NCI-H1105 treated with DMSO at 0.1 percent for 48 hours (cell line): ENCODE results near the gene ASB1.
"Not testable (repeated sequence)": the region's sequence is repeated elsewhere in the genome, so short reads cannot be mapped to it uniquely, and the experiment has no call there.

Experiments
- DNase-seq: peaks from one replicate; lab custom pipeline; 2025; lab: John Stamatoyannopoulos, UW

Gene ASB1

DNA sequence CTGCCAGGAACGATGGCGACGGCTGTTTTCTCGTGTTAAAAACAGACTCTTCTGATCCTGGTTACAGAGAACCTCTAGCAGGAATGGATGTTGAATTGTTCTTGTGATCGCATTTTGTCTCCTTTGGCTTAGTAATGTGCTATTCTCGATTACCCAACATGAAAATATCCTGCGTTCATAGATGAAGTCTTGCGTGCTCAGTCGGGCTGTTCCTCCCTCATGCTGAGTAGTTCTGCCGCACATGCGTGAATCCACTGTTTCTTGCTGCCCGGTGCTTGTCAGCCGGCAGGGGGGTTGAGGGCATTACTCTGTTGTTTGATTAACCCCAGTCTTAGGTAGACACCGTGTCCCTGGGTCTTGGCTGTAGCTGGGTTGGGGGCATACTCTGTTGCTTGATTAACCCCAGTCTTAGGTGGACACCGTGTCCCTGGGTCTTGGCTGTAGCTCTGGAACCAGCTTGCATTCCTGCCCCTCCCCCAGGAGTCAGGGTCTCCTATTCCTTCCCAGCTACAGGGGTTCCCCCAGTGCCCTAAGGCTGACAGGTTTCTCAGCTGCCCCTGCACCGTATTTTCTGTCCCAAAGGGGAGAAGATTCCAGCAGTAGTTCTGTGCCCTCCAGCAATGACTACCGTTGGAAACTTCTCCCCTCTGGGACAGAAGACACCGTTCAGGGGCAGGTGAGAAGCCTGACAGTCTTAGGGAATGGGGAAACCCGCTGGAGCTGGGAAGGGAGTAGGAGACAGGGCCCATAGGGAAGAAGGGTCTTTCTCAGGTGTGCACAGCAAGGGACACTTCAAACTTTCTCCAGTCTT lies 22.1 kb upstream of the ASB1 start:
- DNase-seq: no peak

DNA sequence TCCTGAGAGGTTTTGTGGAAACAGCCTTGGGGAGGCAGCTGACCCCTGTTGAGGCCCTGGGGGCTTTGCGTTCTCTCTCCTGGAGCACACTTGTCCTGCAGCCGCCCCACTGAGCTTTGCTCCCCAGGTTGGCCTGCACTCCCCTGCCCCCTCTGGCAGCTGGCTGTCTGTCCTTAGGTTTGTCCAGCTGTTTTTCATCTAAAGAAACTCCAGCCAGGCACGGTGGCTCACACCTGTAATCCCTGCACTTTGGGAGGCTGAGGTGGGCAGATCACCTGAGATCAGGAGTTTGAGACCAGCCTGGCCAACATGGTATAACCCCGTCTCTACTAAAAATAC lies 21.5 kb upstream of the ASB1 start:
- not testable (repeated sequence) for DNase-seq

DNA sequence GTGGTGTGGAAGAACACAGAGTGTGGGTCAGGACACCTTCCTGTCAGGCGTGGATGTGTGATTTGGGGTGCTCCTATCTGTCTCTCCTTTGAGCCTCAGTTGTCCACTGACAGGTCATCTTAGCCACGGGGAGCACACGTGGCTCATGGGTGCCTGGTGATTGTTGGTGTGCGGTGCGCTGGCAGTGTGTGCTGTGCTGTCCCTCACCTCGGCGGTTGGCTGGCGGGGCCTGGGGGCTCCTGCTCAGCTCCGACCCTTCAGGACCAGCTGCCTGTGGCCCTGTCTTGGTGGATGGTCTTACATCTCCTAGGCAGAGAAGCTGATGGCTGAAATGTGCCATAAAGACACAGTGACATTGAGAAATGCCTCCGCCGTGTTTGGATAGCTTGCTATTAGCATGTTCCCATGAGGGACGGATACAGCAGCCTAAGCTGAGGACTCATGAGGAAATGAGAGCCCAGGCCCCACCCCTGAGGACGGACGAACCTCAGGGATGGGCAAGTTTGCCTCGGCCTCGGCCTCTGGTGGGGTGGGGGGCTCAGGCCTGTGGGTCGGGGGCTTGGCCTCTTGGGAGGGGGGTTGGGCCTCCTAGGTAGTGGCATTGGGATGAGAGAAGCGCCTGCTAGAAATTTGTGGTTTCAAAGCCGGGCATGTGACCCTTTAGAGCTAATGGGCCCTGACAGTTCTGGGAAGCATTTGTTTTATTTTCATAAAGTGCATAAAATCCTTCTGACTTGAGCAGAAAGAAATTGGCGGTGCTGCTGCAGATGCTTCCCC lies 20.3 kb upstream of the ASB1 start:
- no peak for DNase-seq

DNA sequence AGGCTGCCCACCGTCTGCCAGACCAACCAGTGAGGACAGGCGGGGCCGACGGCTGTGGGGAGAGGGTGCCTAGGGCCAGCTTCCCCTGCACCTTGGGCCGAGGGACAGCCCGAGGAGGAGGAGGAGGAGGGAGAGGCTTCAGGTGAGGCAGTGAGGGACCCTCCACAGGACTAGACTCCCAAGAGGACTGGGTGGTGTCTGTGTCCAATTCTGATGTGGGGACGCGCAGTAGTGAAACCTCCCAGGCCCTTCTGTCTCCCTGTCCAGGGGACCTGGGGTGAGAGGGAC lies 19.8 kb upstream of the ASB1 start:
- no peak for DNase-seq

DNA sequence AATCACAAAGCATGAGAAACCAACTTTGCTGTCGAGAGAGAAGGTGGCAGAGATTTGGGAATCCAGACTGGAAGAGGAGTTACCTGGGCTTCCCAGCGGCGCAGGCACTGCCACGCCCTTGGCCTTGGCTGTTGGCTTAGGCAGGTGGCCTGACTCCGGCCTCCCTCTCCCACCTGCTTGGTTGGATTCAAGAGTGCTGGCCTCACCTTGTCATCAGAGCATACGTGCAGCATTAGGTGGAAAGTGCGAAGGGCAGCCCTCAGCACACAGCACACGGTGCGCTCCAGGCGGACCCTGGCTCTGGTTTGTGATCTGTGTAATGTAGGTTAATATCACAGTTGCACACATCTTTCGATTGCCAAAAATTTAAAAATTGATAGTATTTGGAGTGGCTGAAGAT lies 19.2 kb upstream of the ASB1 start:
- no peak for DNase-seq

DNA sequence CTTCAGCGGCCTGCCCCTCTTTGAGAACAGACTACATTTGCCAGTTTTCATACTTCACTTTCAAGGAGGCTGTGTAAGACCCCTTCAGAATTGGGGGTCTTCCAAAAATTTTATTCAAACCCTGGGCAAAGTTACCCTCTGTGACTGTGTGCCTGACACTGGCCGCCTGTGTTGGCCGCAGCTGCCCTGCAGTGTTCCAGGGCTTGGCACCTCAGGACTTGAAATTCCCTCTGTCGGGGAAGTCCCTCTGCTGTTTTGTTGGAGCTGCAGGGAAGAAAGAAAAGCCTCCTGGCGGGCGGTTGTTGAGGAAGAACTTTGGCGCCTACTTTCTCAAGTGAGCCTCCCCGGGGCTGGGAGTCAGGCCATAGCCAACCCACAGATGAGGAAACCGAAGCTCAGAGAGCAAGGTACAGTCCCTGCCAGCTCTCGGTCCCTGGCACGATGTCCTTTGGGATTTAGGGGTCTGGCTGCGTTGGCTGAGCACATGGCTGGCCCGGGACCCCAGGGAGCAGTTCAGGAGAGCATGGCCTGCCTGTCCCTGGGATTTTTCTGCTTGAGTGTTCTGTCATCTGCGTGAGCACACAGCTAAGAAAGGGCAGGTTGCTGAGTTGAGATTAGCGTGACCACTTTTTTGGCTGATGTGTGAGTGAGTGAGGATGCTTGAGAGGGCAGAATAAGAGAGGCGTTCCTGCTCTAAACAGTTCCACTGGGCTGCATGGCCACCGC lies 17.9 kb upstream of the ASB1 start:
- DNase-seq: no peak

DNA sequence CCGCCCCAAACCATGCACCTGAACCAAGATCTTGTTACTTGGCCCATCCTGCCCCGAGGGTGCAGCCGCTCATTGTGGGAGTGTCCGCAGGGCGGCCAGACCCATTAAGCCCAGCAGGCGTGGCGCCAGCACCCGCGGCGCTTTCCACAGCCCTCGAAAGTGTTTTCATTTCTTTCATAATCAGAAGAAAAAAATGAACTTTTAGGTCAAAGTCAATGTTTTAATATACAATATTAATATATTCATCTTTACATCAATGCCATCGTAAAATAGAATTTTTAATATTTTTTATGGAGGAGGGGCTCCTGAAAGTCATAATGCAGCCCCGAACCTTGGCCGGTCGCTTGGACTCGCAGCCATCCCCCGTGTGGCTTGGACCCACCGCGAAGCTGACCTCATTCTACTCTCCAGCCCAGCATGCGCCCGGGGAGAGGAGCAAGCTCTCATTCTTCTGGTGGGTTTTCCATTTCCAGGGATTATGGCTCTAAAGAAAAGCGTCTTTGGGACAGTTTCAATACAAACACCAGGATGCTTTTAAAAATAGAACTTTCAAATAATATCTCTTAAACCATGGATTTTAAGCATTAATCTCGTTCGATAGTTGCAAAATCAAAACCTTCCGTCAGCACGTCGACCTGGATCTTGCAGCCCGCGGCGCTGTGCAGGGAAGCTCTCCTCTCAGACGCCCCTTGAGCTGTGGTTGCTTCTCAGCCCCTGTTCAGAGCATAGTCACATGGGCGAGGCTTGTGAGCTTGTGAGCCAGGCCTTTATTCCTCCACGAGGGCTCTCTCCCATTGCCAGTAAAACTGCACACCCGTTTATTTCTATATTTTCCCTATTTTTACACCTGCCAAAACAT lies 17.2 kb upstream of the ASB1 start:
- DNase-seq: no peak

DNA sequence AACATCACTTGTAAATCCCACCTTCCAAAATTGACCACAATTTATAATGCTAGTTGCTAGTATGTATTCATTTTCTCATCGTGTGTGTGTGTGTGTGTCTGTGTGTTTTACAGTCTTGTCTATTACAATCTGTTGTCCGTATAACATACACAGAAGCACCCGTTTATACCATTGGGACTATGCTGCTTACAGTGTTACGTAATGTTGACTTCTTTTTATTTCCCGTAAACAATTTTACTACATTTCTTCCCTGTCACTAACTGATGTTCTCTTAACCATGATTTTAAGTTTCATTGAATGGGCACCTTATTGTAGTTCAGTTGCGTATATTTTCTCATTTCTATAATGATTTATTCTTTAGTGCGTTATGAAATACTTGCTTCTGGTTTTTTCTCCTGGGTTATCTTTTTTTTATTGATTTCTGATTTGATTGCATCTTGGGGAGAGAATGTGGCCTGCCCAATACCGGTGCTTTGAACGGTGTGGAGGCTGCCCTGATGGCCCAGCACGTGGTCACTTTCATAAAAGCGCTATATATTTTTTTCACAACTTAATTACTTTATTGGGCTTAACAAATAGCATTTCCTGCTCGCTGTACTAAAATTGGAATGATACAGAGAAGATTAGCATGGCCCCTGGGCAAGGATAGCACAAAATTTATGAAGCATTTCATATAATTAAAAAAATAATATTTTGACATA lies 14.5 kb upstream of the ASB1 start:
- no peak for DNase-seq

DNA sequence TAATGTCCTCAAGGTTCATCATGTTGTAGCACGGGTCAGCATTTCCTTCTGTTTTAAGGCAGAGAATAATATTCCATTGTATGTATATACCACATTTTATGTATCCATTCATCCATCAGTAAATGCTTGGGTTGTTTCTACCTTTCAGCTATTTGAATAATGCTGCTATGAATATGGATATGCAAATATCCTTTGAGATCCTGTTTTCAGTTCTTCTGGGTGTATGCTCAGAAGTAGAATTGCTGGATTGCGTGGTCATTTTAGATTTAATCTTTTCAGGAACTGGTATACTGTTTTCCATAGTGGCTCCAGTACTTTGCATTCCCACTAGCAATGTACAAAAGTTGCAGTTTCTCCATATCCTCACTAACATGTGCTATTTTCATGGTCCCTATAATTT lies 13.4 kb upstream of the ASB1 start:
- no peak for DNase-seq

DNA sequence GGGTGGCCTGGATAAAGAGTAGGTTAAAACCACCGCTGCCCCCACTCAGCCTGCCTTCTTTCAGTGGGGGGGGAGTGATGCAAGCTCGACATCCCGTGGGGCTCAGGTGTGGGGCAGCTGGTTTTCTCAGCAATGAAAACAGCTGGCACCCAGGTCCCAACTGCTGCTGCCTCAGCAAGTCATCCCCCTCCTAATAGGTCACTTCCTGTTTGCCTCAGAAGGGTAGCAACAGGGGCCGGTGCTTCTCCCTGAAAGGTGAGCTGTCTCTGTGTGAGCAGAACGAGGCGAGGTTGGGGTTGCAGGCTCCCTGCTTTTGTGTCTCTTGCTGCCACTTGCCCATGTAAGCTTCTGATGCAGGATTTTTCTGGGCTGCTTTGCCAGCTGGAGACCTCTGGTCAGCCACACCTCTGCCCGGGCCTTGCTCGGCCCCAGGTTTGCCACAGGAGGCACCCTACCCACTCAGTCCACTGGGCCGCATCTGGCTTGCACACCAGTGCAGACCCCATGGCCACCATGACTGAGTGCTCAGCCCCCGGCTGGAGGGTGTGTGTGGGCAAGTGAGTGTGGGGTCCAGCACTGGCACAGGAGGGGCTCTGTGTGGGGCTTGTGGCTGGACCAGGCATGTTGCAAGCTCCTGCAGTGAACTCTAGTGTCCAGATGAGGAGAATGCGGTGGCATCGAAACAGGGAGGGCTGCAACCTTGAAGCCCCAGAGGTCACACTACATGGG lies 11.5 kb upstream of the ASB1 start:
- no peak for DNase-seq

DNA sequence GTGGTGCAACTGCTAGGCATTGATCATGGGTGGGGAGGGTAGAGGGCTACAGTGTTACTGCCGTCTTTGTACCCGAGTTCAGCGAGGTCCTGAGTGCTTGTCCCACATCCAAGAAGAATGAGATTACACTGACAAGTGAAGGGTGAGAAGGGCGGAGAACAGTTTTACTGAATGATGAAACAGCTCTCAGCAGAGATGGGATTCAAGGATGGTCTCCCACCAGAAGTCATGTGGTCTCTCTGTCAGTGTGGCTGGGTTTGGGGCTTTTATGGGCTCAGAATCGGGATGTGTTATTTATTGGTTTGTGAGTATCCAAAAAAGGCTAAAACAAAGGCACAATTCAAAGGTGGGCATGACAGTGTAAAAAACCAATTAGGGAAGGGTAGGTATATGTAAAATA lies 10.8 kb upstream of the ASB1 start:
- no peak for DNase-seq

DNA sequence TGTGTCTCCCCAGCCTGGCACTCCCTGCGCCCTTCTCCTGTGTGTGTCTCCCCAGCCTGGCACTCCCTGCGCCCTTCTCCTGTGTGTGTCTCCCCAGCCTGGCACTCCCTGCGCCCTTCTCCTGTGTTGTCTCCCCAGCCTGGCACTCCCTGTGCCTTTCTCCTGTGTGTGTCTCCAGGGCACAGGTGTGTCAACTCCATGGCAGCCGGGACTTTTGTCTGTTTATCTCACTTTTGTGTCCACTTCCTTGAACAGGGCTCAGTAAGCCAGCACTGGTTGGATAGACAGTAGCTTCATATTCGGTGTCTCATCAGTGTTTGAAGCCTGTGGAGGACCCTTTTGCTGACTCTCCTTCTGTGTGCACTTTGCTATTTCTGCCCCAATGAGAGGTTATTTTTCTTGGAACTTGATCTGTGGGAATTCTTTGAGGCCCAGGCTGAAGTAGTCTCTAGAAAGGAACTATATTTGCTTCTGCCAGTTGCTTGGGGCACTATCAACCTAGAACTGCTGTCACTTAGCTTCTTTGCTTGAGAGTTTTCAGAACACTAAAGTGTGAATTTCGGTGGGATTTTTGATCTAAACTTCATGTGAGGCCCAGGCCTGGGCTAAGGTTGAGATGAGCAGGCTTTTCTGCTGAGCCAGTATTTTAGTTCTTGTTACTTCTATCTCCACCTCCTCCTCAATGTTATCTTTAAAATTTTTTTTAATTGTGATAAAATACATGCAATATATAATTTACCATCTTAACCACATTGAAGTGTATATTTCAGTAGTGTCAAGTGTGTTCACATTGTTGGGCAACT lies 8.3 kb upstream of the ASB1 start:
- DNase-seq: no peak

DNA sequence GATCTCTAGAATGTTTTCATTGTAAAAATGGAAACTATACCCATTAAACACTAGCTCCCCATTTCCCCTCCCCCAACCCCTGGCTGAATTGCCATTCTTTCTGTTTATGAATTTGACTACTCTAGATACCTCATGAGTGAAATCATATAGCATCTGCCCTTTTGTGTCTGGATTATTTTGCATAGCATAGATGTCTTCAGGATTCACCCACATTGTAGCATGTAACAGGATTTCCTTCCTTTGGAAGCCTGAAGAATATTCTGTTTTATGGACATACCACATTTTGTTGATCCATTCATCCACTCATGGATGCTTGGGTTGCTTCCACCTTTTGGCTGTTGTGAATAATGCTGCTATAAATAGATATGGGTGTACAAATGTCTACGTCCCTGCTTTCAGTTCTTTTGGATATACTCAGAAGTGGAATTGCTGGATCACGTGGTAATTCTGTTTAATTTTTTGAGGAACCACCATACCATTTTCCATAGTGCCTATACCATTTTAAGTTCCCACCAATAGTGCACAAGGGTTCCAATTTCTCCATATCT lies 7.7 kb upstream of the ASB1 start:
- no peak for DNase-seq

DNA sequence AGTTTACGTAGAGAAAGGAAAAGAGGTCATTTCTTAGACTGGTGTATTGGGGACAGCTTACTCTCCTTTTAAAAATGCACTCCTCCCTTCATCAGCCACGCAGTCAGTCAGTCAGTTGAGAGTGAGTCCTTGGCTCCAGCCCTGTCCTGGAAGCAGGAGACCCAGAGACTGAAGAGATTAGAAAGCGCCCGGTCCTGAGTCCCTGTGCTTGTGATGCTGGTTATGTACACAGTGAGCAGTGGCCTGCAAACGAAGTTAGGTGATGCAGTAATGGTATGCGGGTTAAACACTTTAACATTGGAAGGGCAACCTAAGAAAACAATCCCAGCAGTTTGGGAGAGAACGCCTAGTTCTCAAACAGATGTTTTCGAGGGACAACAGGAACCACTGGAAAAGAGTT lies 6.3 kb upstream of the ASB1 start:
- DNase-seq: no peak

DNA sequence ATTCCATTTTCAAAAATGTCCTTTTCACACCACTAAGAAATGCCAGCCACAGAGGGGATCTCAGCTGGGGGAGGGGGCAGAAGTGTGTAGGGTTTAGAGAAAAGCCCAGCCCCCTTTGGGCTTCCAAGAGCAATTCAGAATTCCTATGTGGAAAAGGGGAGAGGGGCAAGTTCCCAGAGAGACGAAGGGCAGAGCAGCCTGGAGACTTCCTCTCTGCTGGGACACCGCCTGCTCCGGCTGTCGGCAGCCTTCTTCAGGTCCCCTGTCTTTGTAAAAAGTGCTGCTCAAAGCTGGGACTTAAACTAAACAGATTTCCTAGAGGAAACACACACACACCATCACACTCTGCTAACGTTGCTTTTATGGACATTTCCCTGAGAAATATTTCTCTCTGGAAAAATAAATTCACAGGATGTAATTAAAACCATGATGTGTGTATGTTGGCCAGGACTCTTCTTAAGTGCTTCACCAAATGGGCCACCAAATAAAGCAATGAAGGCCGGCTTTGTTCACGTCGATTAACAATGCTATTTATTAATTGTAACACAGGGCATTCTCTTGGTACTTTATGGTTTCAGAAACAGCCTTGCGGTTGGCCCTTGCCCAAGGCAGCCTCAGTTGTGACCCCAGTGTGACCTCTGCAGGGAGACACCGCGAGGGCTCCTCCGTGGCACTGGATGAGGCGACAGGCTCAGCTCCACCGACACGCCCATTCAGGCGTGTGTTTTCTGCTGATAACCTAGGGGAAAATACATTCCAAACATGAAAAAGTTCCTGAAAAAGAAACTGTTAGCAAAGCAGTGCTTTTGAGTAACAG lies 5.6 kb upstream of the ASB1 start:
- DNase-seq: no peak

DNA sequence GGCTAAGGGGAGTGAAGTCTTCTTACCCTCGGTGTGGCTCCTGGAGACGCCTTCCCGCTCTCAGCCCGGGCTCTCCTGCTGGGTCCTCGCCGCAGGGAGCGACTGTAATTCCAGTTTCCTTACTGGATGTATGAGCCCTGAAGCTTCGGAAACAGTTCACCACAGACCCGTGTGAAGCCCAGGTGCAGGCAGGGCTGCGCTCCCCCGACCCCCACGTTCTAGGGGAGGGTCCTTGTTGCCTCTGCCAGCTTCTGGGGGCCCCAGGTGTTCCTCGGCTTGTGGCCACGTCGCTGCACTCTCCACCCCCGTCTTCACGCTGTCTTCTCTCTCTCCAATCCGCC lies 5.1 kb upstream of the ASB1 start:
- DNase-seq: no peak

DNA sequence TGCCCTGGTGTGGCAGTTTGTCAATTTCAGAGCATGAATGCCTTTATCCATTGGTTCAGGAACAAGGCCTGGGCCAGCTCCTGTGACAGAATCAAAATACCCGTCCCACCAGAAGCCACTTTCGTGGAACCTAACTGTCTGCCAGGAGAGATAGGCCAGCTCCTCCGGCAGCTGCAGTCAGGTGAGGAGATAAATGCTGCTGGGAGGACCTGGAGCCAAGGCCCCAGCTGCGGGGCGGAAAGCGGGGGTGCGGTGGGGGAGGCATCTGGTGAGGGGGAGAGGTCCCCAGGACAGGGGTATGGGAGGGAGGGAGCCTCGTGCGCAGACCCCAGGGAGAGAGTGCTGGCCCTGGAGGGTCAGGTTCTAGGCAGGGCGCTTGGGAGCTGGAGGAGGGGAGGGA lies 4.4 kb upstream of the ASB1 start:
- DNase-seq: no peak

DNA sequence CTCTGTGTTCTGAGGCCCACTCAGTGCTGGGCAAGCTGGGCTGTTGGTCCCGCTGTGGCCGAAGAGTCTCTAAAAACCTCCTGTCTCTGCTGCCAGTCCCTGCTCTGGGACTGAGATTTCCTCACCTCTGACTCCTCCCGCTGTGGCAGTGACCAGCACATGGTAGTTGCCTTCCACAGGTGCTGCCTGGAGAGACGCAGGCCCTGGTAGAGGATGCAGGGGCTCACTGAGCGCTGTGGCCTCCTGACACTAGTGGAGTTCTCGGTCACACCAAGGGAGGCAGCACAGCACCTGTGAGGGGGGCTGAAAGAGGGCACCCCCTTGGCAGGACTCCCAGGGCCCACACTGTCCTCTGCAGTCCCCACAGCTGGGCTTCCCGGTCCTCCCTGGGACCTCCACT lies 3.8 kb upstream of the ASB1 start:
- no peak for DNase-seq
